Mucosa of rectum (tissue), 2 donors: ENCODE measurements around the gene FLOT1.
"Not testable (repeated sequence)": the region's sequence is repeated elsewhere in the genome, so short reads cannot be mapped to it uniquely, and the experiment has no call there.

Experiments
- H3K27ac ChIP-seq, 2 donors: one replicate each; pipeline ENCODE4 v1.7.0; 2013; ENCODE audit warnings: inconsistent platforms in 2 of 2, low read depth in 2 of 2, low read length in 2 of 2
- H3K27me3 ChIP-seq, 2 donors: one replicate each; pipeline ENCODE4 v1.7.0; 2013; ENCODE audit warnings: low read length in 2 of 2; ENCODE audit not compliant: control insufficient read depth in 2 of 2, insufficient read depth in 2 of 2
- H3K36me3 ChIP-seq, 2 donors: one replicate each; pipeline ENCODE4 v1.7.0; 2013; ENCODE audit warnings: low read length in 2 of 2; ENCODE audit not compliant: control insufficient read depth in 2 of 2, insufficient read depth in 2 of 2
- H3K4me1 ChIP-seq, 2 donors: one replicate each; pipeline ENCODE4 v1.7.0; 2013; ENCODE audit warnings: low read length in 2 of 2, mild to moderate bottlenecking in 1 of 2; ENCODE audit not compliant: control insufficient read depth in 2 of 2, insufficient read depth in 2 of 2
- H3K4me3 ChIP-seq, 2 donors: one replicate each; pipeline ENCODE4 v1.7.0; 2013; ENCODE audit warnings: low read length in 2 of 2
- H3K9ac ChIP-seq, 2 donors: one replicate each; pipeline ENCODE4 v1.7.0; 2013; ENCODE audit warnings: low read length in 2 of 2, low read depth in 1 of 2, mild to moderate bottlenecking in 1 of 2
- H3K9me3 ChIP-seq, 2 donors: one replicate each; pipeline ENCODE4 v1.7.0; 2013; ENCODE audit warnings: low read length in 2 of 2; ENCODE audit not compliant: control insufficient read depth in 2 of 2
- donor health status: healthy.
- donor health status: Normal muscosa, but diverticular disease.

The FLOT1 gene

GRCh38 chr6:30722280-30723112 lies 20.0 kb downstream of the FLOT1 start:
- Histone ChIP-seq H3K27me3 (no peaks in the 10 kb centered on the region), H3K4me3 (peak overlapping the region; percentile 53 to 80), H3K27ac (peak overlapping the region; percentile 38 to 95), H3K9me3 (no peaks in the 10 kb centered on the region), H3K36me3 (peaks cover 32 to 45% of the 10 kb centered on the region in 2 donors), H3K9ac (peak overlapping the region; percentile 36 to 78), H3K4me1 (peaks cover 15 to 22% of the 10 kb centered on the region in 2 donors)

GRCh38 chr6:30722025-30722279 lies 20.5 kb downstream of the FLOT1 start:
- not testable (repeated sequence) for H3K9me3 ChIP-seq, H3K27me3 ChIP-seq
- H3K4me1 ChIP-seq, result peaks cover 15 to 23% of the 10 kb centered on the region in 2 donors
- peak overlapping the region; percentile 92 to 95 for H3K27ac ChIP-seq
- peak overlapping the region; percentile 70 to 78 for H3K9ac ChIP-seq
- peaks cover 31 to 42% of the 10 kb centered on the region in 2 donors for H3K36me3 ChIP-seq
- H3K4me3 ChIP-seq, result peak overlapping the region; percentile 80 to 81

- Histone ChIP-seq H3K9ac (peak overlapping the region; percentile 87 to 95), H3K4me1 (peaks cover 19 to 29% of the 10 kb centered on the region in 2 donors), H3K9me3 (no peaks in the 10 kb centered on the region), H3K27me3 (no peaks in the 10 kb centered on the region), H3K4me3 (peak overlapping the region; percentile 87 to 96), H3K36me3 (peaks cover 31 to 38% of the 10 kb centered on the region in 2 donors), H3K27ac (peak overlapping the region; percentile 93 to 95)
These were observed 21.1 kb downstream of the FLOT1 start for GRCh38 chr6:30721198-30722024.

GRCh38 chr6:30720738-30721197 lies 21.7 kb downstream of the FLOT1 start:
- H3K36me3 ChIP-seq, result peaks cover 28 to 33% of the 10 kb centered on the region in 2 donors
- peak overlapping the region; percentile 87 to 96 for H3K4me3 ChIP-seq
- H3K9ac ChIP-seq, result peak overlapping the region; percentile 87 to 95
- H3K9me3 ChIP-seq, result no peaks in the 10 kb centered on the region
- peaks cover 19 to 31% of the 10 kb centered on the region in 2 donors for H3K4me1 ChIP-seq
- H3K27ac ChIP-seq, result peak overlapping the region; percentile 93 to 95
- H3K27me3 ChIP-seq, result no peaks in the 10 kb centered on the region

- Histone ChIP-seq H3K4me3 (peak within 1 kb of the TSS; percentile 87 to 96), H3K9me3 (no peaks in the 10 kb centered on the region), H3K27ac (peak within 1 kb of the TSS; percentile 93 to 95), H3K27me3 (no peaks in the 10 kb centered on the region), H3K36me3 (peaks cover 21 to 26% of the 10 kb centered on the region in 2 donors), H3K9ac (peak within 1 kb of the TSS; percentile 87 to 95), H3K4me1 (peaks cover 17 to 31% of the 10 kb centered on the region in 2 donors)
These were observed 22.4 kb downstream of the FLOT1 start, which contains the start of gene TUBB for GRCh38 chr6:30719791-30720737. TUBB (plus strand) TSS chr6:30720352; CDS start chr6:30720507, 155 bp downstream.

- H3K4me3 ChIP-seq, result peak overlapping the region; percentile 87 to 96
- peaks cover 17 to 31% of the 10 kb centered on the region in 2 donors for H3K4me1 ChIP-seq
- H3K9ac ChIP-seq, result peak overlapping the region; percentile 71 to 87
- no peaks in the 10 kb centered on the region for H3K27me3 ChIP-seq
- peaks cover 15 to 19% of the 10 kb centered on the region in 2 donors for H3K36me3 ChIP-seq
- peak overlapping the region; percentile 85 to 95 for H3K27ac ChIP-seq
- H3K9me3 ChIP-seq, result no peaks in the 10 kb centered on the region
These were observed 23.1 kb downstream of the FLOT1 start for GRCh38 chr6:30719356-30719755.

- Histone ChIP-seq H3K4me1 (peaks cover 17 to 28% of the 10 kb centered on the region in 2 donors), H3K4me3 (peak overlapping the region; percentile 76 to 89), H3K27ac (peak overlapping the region; percentile 91 to 93), H3K36me3 (peaks cover 4 to 14% of the 10 kb centered on the region in 2 donors), H3K9ac (peak overlapping the region; percentile 72 to 78)
- H3K27me3 ChIP-seq, H3K9me3 ChIP-seq: not testable (repeated sequence)
These were observed 24.4 kb downstream of the FLOT1 start for GRCh38 chr6:30717845-30718720.

- Histone ChIP-seq H3K4me3 (peak within 1 kb of the TSS; percentile 76 to 89), H3K9me3 (no peaks in the 10 kb centered on the region), H3K36me3 (peaks cover 8 to 14% of the 10 kb centered on the region in 2 donors), H3K9ac (peak within 1 kb of the TSS; percentile 72 to 82), H3K27ac (peak within 1 kb of the TSS; percentile 91 to 93), H3K4me1 (peaks cover 10 to 25% of the 10 kb centered on the region in 2 donors), H3K27me3 (no peaks in the 10 kb centered on the region)
These were observed 25.2 kb downstream of the FLOT1 start, which contains the start of gene MDC1 for GRCh38 chr6:30717129-30717844. MDC1 (minus strand) TSS chr6:30717281; CDS start chr6:30715175, 2,106 bp downstream.
